Activated T-helper 2 cell treated with anti-CD3 and anti-CD28 coated beads, Interferon-gamma antibody, Interleukin-2, Interleukin-4, amounts not matched to agents 10 μg/mL and 5 μg/mL and 100 μg/mL, durations not matched to agents 14 hours and 24 hours and 36 hours (primary cell): ENCODE data around the gene SH3PXD2A. TPM values are rescaled to one million over a fixed set of nuclear protein-coding genes. Genes with fewer than 3 reads are reported as not detected.

Experiments
- DNase-seq: peaks from one replicate; pipeline ENCODE4 v3.0.0; 2021; ENCODE audit warnings: low spot score
- H3K27ac Mint-ChIP-seq: one replicate; pipeline ENCODE4 v1.8.0; 2021; ENCODE audit warnings: mixed read lengths
- H3K27me3 Mint-ChIP-seq: one replicate; pipeline ENCODE4 v1.8.0; 2021; ENCODE audit warnings: low read depth, mixed read lengths
- H3K36me3 Mint-ChIP-seq: one replicate; pipeline ENCODE4 v1.8.0; 2021; ENCODE audit warnings: low read depth, mixed read lengths
- H3K4me1 Mint-ChIP-seq: one replicate; pipeline ENCODE4 v1.8.0; 2021; ENCODE audit warnings: low read depth, mixed read lengths
- H3K4me3 Mint-ChIP-seq: one replicate; pipeline ENCODE4 v1.8.0; 2021; ENCODE audit warnings: low read depth, mild to moderate bottlenecking, moderate library complexity, mixed read lengths
- H3K9me3 Mint-ChIP-seq: one replicate; pipeline ENCODE4 v1.8.0; 2021; ENCODE audit warnings: mixed read lengths
- intact Hi-C: fragments of 100-400 bp; cut with micrococcal nuclease; formaldehyde crosslinking; loops from one replicate; pipeline ENCODE4 v1.15.1; 2023
- total RNA-seq: library from RNA; stranded (reverse); gene quantifications from 2 replicates; pipeline ENCODE4 v1.2.3, GENCODE V29; 2022

Gene SH3PXD2A
- total RNA-seq, 1 donor from 2014 or later = 8.6 TPM

DNA sequence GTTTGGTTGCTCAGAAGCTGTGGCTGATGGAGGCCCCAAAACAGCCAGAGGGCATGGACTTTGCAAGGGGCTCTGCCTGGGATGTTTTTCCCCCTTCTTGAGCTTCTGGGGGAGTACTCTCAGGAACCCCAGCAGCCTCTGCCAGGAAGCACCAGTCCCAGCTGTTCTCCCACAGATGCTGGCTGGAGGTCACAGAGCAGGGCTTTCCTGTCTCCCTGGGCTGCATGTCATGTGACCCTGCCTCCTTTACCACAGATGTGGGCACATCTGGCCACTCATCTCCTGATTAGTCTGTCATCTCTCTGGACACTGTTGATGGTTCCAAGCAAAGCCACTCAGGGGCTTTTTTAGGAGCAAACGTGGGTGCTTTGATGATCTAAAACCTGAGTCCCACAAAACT is 225.2 kb downstream of the SH3PXD2A start:
- Mint-ChIP-seq H3K27me3 (no peaks in the 10 kb centered on the region), H3K27ac (no peak overlapping the region), H3K36me3 (no peaks in the 10 kb centered on the region), H3K4me3 (no peak overlapping the region), H3K4me1 (peaks cover 1% of the 10 kb centered on the region), H3K9me3 (no peaks in the 10 kb centered on the region)
- intact Hi-C loops = no loop called here
- no peak for DNase-seq

DNA sequence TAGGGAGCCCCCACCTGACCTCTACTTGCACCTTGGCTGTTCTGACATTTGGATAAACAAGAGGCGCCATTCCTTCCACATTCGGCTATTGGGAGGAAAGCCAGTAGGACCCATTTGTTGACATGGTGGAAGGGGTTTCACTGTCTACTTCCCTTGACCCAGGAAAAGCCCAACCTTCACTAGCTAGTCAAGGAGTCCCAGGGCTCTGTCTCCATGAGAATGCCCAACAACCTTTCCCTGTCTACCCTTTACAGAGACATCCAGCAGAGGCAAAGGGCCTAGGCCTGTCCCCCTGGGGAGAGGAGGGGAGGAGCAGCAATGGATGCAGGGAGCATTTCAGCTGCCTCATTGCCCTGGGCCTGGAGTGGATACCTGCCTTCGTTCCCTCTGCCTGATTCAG is 225.8 kb downstream of the SH3PXD2A start:
- H3K27me3 Mint-ChIP-seq = no peaks in the 10 kb centered on the region
- no peaks in the 10 kb centered on the region for H3K9me3 Mint-ChIP-seq
- H3K4me3 Mint-ChIP-seq = no peak overlapping the region
- peaks cover 1% of the 10 kb centered on the region for H3K4me1 Mint-ChIP-seq
- DNase-seq = no peak
- no peaks in the 10 kb centered on the region for H3K36me3 Mint-ChIP-seq
- intact Hi-C loops = no loop called here
- no peak overlapping the region for H3K27ac Mint-ChIP-seq

DNA sequence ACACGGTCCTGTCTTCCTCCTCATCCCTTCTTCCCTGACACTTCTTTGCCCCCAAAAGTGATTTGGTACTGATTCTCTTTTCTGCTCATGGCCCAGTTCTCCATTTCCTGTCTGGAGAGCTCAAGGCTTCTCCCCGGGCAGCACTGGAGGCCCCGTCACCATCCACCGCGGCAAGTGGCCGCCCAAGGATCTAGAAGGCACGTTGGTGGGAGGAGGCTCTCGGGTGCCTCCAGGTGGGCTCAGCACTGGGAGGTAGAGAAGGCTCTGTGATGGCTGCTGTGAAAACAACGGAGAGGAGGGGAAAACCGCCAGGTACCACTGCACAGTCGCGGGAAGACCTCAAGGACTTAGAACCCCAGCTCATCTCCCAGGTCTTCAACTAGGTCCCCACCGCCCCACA is 227.5 kb downstream of the SH3PXD2A start:
- H3K9me3 Mint-ChIP-seq = no peaks in the 10 kb centered on the region
- no peak overlapping the region for H3K27ac Mint-ChIP-seq
- intact Hi-C loops = no loop called here
- DNase-seq = no peak
- no peak overlapping the region for H3K4me3 Mint-ChIP-seq
- no peaks in the 10 kb centered on the region for H3K36me3 Mint-ChIP-seq
- no peaks in the 10 kb centered on the region for H3K27me3 Mint-ChIP-seq
- H3K4me1 Mint-ChIP-seq = peaks cover under 1% of the 10 kb centered on the region

DNA sequence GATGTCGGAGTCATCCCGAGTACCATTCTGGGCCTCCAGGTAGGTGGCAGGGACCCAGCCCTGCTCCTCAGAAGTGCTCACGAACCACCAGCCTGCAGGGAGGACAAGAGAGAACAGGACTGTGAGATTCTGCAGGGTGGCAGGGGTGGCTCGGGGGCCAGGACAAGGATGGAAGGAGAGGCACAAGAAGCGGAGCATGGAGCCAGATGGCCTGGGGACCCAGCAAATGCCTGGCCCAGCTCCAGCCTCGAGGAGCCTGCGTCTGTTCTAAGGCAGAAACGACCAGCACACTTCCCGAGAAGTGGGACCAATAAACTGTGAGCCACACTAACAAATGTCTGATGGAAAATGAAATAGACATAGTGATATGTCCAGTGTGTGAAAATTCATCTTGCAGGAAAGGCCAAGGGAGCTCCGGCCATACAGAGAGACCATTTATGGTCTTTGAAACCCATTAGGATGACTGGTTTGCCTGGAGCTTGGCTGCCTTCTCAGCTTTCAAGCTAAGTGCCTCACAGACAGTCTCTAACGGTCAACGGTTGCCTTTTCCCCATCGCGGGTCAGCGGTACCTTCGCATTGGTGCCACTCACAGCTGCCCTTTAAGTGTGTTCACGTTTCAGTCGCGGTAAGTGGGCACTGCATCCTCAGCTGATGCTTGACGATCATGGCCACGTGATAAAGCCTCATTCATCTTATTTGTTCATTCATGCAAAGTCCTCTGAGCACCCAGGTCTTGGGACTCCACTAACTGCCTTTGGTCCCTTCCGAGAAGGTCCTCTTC is 228.1 kb downstream of the SH3PXD2A start:
- H3K27ac Mint-ChIP-seq = no peak overlapping the region
- no peaks in the 10 kb centered on the region for H3K36me3 Mint-ChIP-seq
- H3K27me3 Mint-ChIP-seq = no peaks in the 10 kb centered on the region
- no peaks in the 10 kb centered on the region for H3K9me3 Mint-ChIP-seq
- no peaks in the 10 kb centered on the region for H3K4me1 Mint-ChIP-seq
- no peak for DNase-seq
- intact Hi-C loops = no loop called here
- H3K4me3 Mint-ChIP-seq = no peak overlapping the region

DNA sequence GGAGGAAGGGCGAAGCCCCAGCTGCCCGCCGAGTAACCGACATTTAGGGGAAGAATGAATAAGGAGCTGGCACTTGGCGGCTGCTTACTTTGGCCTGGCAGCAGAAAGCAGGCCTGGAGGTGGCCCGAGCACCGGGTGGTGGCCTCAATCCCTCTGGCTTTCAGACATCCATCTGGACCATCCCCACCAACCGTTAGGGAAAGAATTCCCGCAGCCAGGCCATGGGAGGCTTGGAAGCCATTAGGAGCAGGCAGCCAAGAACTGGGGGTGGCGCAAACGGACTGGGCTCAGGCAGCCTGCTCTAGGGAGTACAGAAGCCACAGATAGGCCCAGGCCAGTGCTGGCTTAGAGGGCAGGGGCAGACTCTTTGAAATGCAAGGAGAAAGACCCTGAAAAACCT is 229.2 kb downstream of the SH3PXD2A start:
- no peaks in the 10 kb centered on the region for H3K9me3 Mint-ChIP-seq
- H3K36me3 Mint-ChIP-seq = no peaks in the 10 kb centered on the region
- no peaks in the 10 kb centered on the region for H3K27me3 Mint-ChIP-seq
- H3K4me1 Mint-ChIP-seq = no peaks in the 10 kb centered on the region
- intact Hi-C loops = no loop called here
- no peak for DNase-seq
- H3K4me3 Mint-ChIP-seq = no peak overlapping the region
- H3K27ac Mint-ChIP-seq = no peak overlapping the region

DNA sequence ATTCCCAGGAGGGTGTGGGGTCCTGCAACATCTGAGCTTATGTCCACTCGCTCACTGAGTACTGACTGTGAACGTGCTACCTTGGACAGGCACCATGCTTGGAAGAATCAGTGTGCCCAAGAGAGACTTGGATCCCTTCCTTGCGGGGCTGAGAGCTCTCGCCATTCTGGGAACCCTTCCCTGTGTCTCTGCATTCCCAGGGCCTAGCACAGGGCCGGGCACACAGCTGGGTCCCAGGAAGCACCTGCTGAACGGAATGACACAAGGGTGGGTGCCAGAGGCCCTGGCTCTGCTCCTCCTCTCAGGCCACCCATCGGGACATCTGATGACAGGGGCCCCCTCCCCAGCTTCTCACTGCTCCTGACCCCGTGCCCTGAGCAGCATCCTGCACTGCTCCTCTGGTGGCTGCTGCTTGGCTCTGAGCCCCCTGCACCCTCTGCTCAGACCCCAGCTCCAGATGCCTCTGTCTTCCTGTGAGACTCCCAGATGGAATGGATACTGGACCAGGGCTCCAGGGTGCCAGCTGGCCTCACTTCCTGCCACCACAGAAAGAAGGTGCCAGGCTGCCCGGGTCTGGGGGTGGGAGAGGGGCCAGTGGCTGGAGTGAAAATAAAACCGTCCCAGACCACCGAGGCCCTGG is 232.3 kb downstream of the SH3PXD2A start:
- intact Hi-C loops = no loop called here
- Mint-ChIP-seq H3K9me3 (no peaks in the 10 kb centered on the region), H3K36me3 (no peaks in the 10 kb centered on the region), H3K4me3 (no peak overlapping the region), H3K27me3 (no peaks in the 10 kb centered on the region), H3K4me1 (no peaks in the 10 kb centered on the region), H3K27ac (no peak overlapping the region)
- DNase-seq = no peak

DNA sequence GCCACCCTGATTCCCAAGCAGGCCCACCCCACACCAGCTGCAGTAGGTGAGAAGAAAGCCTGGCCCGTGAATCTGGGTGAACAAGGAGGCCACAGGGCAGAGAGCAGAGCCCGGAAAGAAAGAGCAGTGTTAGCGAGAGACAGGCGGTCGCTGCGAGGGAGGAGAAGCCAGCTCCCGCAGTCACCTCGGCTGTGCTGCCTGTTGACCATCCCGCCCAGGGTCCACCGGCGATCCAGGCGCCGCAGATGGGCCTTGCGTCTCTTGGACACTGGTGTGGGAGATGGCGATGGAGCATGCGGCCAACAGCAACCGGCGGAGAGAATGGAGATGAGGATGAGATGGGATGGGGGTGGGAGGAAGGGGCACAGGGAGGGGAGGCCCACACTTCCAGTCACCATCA is 233.1 kb downstream of the SH3PXD2A start:
- Mint-ChIP-seq H3K9me3 (no peaks in the 10 kb centered on the region), H3K27ac (no peak overlapping the region), H3K36me3 (no peaks in the 10 kb centered on the region), H3K4me1 (no peaks in the 10 kb centered on the region), H3K4me3 (no peak overlapping the region), H3K27me3 (no peaks in the 10 kb centered on the region)
- intact Hi-C loops = no loop called here
- no peak for DNase-seq

DNA sequence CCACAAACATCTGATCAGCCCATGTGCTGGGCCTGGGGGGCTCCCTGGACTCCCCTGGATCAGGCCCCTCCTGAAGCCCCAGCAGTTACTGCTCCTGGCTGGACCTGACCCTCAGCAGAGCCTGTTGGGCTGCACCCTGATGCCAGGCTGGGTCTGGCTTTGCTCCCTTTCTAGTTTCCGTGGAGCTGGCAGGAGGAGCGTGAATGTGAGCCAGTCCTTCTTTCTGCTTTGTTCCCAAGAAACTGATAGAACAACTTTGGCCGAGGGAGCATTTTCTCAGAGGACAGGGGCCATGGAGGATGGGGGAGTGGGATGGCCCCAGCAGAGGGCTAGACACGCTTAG is 233.6 kb downstream of the SH3PXD2A start:
- Mint-ChIP-seq H3K4me3 (no peak overlapping the region), H3K27ac (no peak overlapping the region), H3K9me3 (no peaks in the 10 kb centered on the region), H3K27me3 (no peaks in the 10 kb centered on the region), H3K36me3 (no peaks in the 10 kb centered on the region), H3K4me1 (no peaks in the 10 kb centered on the region)
- no peak for DNase-seq
- intact Hi-C loops = no loop called here

DNA sequence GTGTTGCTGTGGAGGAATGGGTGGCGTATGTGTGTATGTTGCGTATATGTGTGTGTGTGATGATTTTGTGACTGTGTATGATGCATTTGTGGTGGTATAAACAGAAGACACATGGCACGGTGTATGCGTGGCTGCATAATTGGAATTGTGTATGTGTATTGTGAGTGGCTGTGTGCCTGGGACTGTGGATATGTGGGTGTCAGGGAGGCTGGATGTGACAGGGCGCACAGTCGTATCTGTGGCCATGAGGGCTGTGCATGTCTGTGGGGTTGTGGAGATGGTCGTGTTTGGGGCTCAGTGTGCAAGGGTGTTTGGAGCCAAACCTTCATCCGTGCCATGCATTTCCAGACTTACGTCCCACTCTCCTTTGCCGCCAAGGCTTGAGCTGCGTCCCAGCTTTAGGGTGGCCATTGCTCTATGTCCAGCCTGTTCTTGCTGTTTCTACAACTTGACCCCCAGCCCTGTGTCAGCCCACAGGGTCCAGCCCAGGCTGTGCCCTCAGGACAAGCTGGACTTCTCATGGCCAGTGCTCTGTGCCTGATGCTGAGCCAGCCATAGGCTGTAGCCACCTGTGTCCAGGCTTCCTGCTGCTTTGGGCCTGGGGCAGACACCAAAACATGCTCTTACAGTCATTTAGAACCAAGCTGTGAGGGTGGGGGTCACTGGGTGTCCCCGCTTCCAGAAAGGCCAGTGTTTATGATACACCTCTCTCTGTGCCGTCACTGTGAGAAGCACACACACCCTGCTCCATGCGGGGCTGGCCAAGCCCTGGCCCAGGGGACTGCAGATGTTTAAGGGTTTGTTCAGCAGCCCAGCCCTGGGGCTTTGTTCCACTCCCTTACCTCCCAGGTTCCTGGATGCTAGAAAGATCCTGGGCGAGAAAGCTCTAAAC is 234.2 kb downstream of the SH3PXD2A start:
- H3K4me3 Mint-ChIP-seq = no peak overlapping the region
- no peak for DNase-seq
- no peaks in the 10 kb centered on the region for H3K4me1 Mint-ChIP-seq
- no peaks in the 10 kb centered on the region for H3K36me3 Mint-ChIP-seq
- H3K27ac Mint-ChIP-seq = no peak overlapping the region
- no peaks in the 10 kb centered on the region for H3K9me3 Mint-ChIP-seq
- no peaks in the 10 kb centered on the region for H3K27me3 Mint-ChIP-seq
- intact Hi-C loops = no loop called here

DNA sequence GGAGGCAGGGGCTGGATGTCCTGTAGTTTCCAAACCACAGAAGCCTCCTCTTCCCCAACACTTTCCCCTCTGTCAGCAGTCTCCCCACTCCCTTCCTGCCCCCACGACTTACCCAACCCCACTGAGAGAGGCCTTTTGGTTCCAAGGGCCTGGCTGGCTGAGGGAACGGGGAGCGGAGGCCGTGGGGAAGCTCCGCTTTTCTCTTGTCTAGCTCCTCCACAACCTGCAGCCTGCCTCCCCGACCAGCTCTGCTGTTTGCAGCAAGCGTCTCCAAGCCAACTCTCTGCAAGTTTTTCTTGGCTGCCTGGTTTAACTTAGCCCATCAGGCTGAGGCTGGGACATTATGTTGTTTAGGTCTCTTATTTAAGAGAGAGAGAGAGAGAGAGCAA is 235.0 kb downstream of the SH3PXD2A start:
- no peak overlapping the region for H3K4me3 Mint-ChIP-seq

DNA sequence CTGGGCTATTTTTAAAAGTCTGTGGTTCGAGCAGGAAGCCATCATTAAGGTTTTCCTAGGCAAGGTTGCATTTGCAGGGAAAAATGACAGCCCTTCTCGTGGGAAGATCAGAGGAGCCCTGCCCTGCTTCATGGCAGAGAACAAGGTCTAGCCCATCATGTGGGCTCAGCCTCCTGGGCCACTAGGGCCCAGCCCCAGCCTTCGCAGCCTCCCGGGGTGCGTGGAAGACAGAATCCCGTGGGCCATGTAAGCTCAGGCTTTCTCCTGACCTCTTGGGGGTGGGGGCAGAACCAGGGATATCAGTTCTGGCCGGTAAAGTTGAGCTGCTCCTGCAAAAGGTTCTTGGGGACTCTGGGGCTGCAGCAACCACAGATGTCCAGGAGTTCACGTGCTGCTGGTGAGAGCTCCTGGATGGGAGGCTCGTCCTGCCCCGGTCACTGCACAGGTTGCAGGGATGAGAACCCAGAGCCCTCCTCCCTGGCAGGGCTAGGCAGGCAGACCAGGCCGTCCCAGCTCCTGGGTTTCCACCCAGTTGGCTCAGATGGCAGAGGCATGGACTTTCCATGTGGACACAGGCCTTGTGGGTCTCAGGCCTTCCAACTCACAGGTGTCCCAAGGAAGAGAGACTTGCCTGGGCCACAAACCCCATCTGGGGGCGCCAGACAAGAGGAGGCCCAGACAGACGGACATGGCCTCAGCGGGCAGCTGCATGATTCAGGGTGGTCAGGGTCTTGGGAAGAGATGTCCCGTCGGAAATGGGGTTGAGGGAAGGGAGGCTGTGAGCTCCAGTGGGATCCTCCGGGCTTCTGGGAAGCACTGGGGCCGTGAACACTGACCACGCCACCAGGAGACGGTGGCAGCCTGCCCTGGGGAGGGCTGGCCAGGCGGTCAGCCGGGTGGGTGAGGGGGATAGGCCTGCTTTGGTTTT is 235.7 kb downstream of the SH3PXD2A start:
- Mint-ChIP-seq H3K27ac (no peak overlapping the region), H3K27me3 (no peaks in the 10 kb centered on the region), H3K36me3 (no peaks in the 10 kb centered on the region), H3K9me3 (no peaks in the 10 kb centered on the region), H3K4me1 (no peaks in the 10 kb centered on the region), H3K4me3 (no peak overlapping the region)
- intact Hi-C loops = no loop called here
- DNase-seq = no peak

More for the DNA sequence above, 235.0 kb downstream of the SH3PXD2A start:
- no peak for DNase-seq
- H3K27ac Mint-ChIP-seq = no peak overlapping the region
- H3K9me3 Mint-ChIP-seq = no peaks in the 10 kb centered on the region
- intact Hi-C loops = no loop called here
- no peaks in the 10 kb centered on the region for H3K4me1 Mint-ChIP-seq
- no peaks in the 10 kb centered on the region for H3K27me3 Mint-ChIP-seq
- no peaks in the 10 kb centered on the region for H3K36me3 Mint-ChIP-seq
